Naive thymus-derived CD4-positive, alpha-beta T cell (primary cell): ENCODE measurements around the gene SLAIN2. TPM values are rescaled to one million over a fixed set of nuclear protein-coding genes. Genes with fewer than 3 reads are reported as not detected.
"Not testable (repeated sequence)": the region's sequence is repeated elsewhere in the genome, so short reads cannot be mapped to it uniquely, and the experiment has no call there.

Experiments used
- ATAC-seq: fragments of 150-1000 bp; cut with Tn5 transposase; 2 replicates; pipeline ENCODE4 v1.10.0; 2021; ENCODE audit warnings: mild to moderate bottlenecking, moderate library complexity
- CTCF ChIA-PET: fragments of 350-600 bp; sonication (Branson Sonifier 250); formaldehyde crosslinking; loops from one replicate; lab custom pipeline; 2021; ENCODE audit warnings: antibody characterized with exemption; lab: Charles Lee
- POLR2A ChIA-PET: fragments of 350-600 bp; sonication (Branson Sonifier 250); formaldehyde crosslinking; loops from one replicate; lab custom pipeline; 2021; ENCODE audit warnings: antibody characterized with exemption, inconsistent platforms; lab: Charles Lee
- DNase-seq, 9 donors: peaks; one replicate each; pipeline versions ENCODE4 v3.0.0 to v3.0.0-alpha.2; 2020 to 2022; ENCODE audit warnings: mixed read lengths in 1 of 9
- H3K27ac ChIP-seq: one replicate; pipeline ENCODE4 v1.7.0; 2013; ENCODE audit warnings: mild to moderate bottlenecking, low read depth, low read length, moderate library complexity
- H3K27me3 ChIP-seq, 2 donors: one replicate each; pipeline ENCODE4 v1.7.0; 2013; ENCODE audit warnings: low read length in 2 of 2, mild to moderate bottlenecking in 2 of 2, moderate library complexity in 2 of 2; ENCODE audit not compliant: control insufficient read depth in 2 of 2, insufficient read depth in 2 of 2
- H3K36me3 ChIP-seq, 3 experiments: 1 replicate in 2 of 3; 2 replicates in 1 of 3; pipeline ENCODE4 v1.7.0; 2013; ENCODE audit warnings: low read length in 3 of 3, mild to moderate bottlenecking in 3 of 3, moderate library complexity in 1 of 3; ENCODE audit not compliant: insufficient read depth in 3 of 3, control insufficient read depth in 2 of 3
- H3K4me1 ChIP-seq, 2 donors: one replicate each; pipeline ENCODE4 v1.7.0; 2013; ENCODE audit warnings: low read length in 2 of 2, mild to moderate bottlenecking in 2 of 2, moderate library complexity in 1 of 2; ENCODE audit not compliant: control insufficient read depth in 2 of 2, insufficient read depth in 2 of 2
- H3K4me3 ChIP-seq: 2 replicates; pipeline ENCODE4 v1.7.0; 2013; ENCODE audit warnings: mild to moderate bottlenecking, low read length
- H3K9me3 ChIP-seq, 3 experiments: 1 replicate in 2 of 3; 2 replicates in 1 of 3; pipeline ENCODE4 v1.7.0; 2013; ENCODE audit warnings: low read length in 3 of 3; ENCODE audit not compliant: control insufficient read depth in 2 of 3
- H3K27ac Mint-ChIP-seq, 9 donors: one replicate each; pipeline ENCODE4 v1.8.0; 2020 to 2022; ENCODE audit warnings: mixed read lengths in 9 of 9, mild to moderate bottlenecking in 8 of 9, moderate library complexity in 5 of 9, inconsistent platforms in 2 of 9
- H3K27me3 Mint-ChIP-seq, 5 donors: one replicate each; pipeline ENCODE4 v1.8.0; 2021 to 2022; ENCODE audit warnings: mixed read lengths in 5 of 5, mild to moderate bottlenecking in 1 of 5
- H3K36me3 Mint-ChIP-seq, 5 donors: one replicate each; pipeline ENCODE4 v1.8.0; 2020 to 2022; ENCODE audit warnings: mixed read lengths in 5 of 5, mild to moderate bottlenecking in 3 of 5, inconsistent platforms in 1 of 5
- H3K4me1 Mint-ChIP-seq, 7 donors: one replicate each; pipeline ENCODE4 v1.8.0; 2020 to 2022; ENCODE audit warnings: mixed read lengths in 7 of 7, mild to moderate bottlenecking in 3 of 7, inconsistent platforms in 1 of 7
- H3K4me3 Mint-ChIP-seq, 10 donors: one replicate each; pipeline ENCODE4 v1.8.0; 2020 to 2022; ENCODE audit warnings: mild to moderate bottlenecking in 10 of 10, mixed read lengths in 10 of 10, moderate library complexity in 6 of 10, inconsistent platforms in 2 of 10
- H3K9me3 Mint-ChIP-seq, 11 donors: one replicate each; pipeline ENCODE4 v1.8.0; 2020 to 2022; ENCODE audit warnings: mixed read lengths in 11 of 11, mild to moderate bottlenecking in 4 of 11, inconsistent platforms in 1 of 11, moderate library complexity in 1 of 11
- intact Hi-C, 2 donors: fragments of 100-400 bp; cut with micrococcal nuclease; formaldehyde crosslinking; loops; one replicate each; pipeline ENCODE4 v1.15.1; 2023
- polyA plus RNA-seq, 2 donors: library from polyadenylated mRNA; unstranded; fragments of 300-500 nt; fragmentation: Illumina TruSeq; gene quantifications; one replicate each; pipeline ENCODE4 v1.2.3, GENCODE V29; 2021
- total RNA-seq, 6 experiments: library from RNA in 5 of 6; stranded (reverse) in 5 of 6; gene quantifications; 1 replicate in 5 of 6; 2 replicates in 1 of 6; pipeline ENCODE4 v1.2.3 and lab custom pipeline; 2021 to 2026

The SLAIN2 gene
- total and polyA plus RNA-seq, 7 experiments from 2014 or later, result 17.8 to 87.5 (median 67.6) TPM

DNA sequence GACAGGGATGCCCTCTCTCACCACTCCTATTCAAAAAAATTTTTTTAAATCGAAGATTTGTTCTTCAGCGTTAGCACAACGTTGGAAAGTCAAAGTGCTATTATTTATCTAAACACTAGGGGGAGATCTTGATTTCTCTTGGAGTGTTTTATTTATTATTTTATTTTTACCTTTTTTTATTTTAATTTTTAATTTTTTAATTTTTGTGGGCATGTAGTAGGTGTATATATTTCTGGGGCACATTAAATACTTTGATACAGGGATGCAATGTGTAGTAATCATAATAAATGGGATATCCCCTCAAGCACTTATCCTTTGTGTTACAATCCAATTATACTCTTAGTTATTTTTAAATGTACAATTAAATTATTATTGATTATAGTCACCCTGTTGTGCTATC is 104.4 kb downstream of the SLAIN2 start:
- H3K36me3 Mint-ChIP-seq, result peaks cover 0 to 4% (median 0%) of the 10 kb centered on the region in 5 donors
- ChIA-PET CTCF (no interaction called here), POLR2A (no interaction called here)
- peak in 3 of 9 donors; percentile 6 to 9 (median 8) for DNase-seq
- no peak overlapping the region for H3K27ac Mint-ChIP-seq
- no peaks in the 10 kb centered on the region for H3K9me3 Mint-ChIP-seq
- H3K27ac ChIP-seq, result no peak overlapping the region
- H3K4me1 ChIP-seq, result no peaks in the 10 kb centered on the region
- no peak overlapping the region for H3K4me3 ChIP-seq
- peaks cover 2 to 11% (median 4%) of the 10 kb centered on the region in 5 donors for H3K27me3 Mint-ChIP-seq
- no peaks in the 10 kb centered on the region for H3K36me3 ChIP-seq
- no peaks in the 10 kb centered on the region for H3K9me3 ChIP-seq
- no peak overlapping the region for H3K4me3 Mint-ChIP-seq
- intact Hi-C loops, result loop anchor here (1.0 to 5.0 kb wide), 2 partner anchors 102 to 518 kb away; no protein-coding TSS in a partner anchor
- H3K4me1 Mint-ChIP-seq, result peaks cover 0 to 4% (median 0%) of the 10 kb centered on the region in 7 donors
- ATAC-seq, result no peak
- no peaks in the 10 kb centered on the region for H3K27me3 ChIP-seq

DNA sequence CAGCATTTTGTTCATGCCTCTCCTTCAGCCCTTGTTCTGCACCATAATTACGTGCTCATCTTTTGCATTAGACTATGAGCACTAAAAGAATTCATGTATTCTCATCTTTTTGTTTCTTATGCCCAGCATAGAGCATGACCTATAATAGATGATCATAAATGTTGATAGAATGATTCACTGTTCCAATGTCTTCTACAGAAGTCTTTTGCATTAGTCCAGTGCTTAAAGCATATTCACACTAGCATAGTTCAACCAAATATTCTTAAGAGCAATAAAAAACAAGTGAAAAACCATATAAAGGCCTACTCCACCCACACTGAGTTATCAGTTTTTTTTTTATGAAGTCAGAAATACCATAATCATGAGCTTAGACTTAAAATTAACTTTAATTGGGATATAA is 105.3 kb downstream of the SLAIN2 start:
- ChIA-PET CTCF (no interaction called here), POLR2A (no interaction called here)
- Histone ChIP-seq H3K4me1 (no peaks in the 10 kb centered on the region), H3K4me3 (no peak overlapping the region), H3K36me3 (no peaks in the 10 kb centered on the region), H3K27me3 (no peaks in the 10 kb centered on the region), H3K9me3 (no peaks in the 10 kb centered on the region), H3K27ac (no peak overlapping the region)
- ATAC-seq (no peak), DNase-seq (no peak)
- peaks cover 0 to 4% (median 0%) of the 10 kb centered on the region in 5 donors for H3K36me3 Mint-ChIP-seq
- no peaks in the 10 kb centered on the region for H3K4me1 Mint-ChIP-seq
- intact Hi-C loops, result loop anchor here in 1 of 2 donors (5.0 kb wide), 1 partner anchor 101 kb away; no protein-coding TSS in a partner anchor
- peaks cover 0 to 11% (median 3%) of the 10 kb centered on the region in 5 donors for H3K27me3 Mint-ChIP-seq
- no peak overlapping the region for H3K4me3 Mint-ChIP-seq
- no peak overlapping the region for H3K27ac Mint-ChIP-seq
- no peaks in the 10 kb centered on the region for H3K9me3 Mint-ChIP-seq

DNA sequence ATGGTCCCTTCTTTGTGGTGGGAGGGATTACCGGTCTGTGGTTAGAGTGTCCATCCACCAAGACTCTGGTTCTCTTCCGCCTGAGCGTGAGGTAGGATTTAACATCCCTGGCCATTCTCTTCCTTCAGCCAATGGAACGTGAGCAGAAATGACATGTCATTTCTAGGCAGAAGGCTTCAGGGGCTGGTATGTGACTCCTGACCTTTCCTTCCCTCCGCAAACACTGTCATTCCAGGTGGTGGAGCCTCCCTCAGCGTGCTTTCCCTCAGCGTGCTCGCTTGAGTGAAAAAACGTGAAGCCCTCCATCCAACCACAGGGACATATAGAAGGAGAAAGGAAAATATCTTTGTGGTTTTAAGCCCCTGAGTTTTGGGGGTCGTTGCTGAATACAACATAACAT is 107.8 kb downstream of the SLAIN2 start:
- no peak overlapping the region for H3K27ac ChIP-seq
- Mint-ChIP-seq H3K4me3 (no peak overlapping the region), H3K36me3 (peaks cover 0 to 4% (median 0%) of the 10 kb centered on the region in 5 donors), H3K9me3 (peaks cover 0 to 7% (median 0%) of the 10 kb centered on the region in 11 donors), H3K27ac (no peak overlapping the region), H3K4me1 (no peaks in the 10 kb centered on the region), H3K27me3 (peaks cover 3 to 14% (median 6%) of the 10 kb centered on the region in 5 donors)
- H3K4me3 ChIP-seq, result no peak overlapping the region
- no peaks in the 10 kb centered on the region for H3K36me3 ChIP-seq
- ChIA-PET CTCF (no interaction called here), POLR2A (no interaction called here)
- H3K4me1 ChIP-seq, result no peaks in the 10 kb centered on the region
- DNase-seq (no peak), ATAC-seq (no peak)
- intact Hi-C loops, result loop anchor here in 1 of 2 donors (5.0 kb wide), 1 partner anchor 98 kb away; no protein-coding TSS in a partner anchor
- no peaks in the 10 kb centered on the region for H3K27me3 ChIP-seq
- H3K9me3 ChIP-seq, result no peaks in the 10 kb centered on the region

DNA sequence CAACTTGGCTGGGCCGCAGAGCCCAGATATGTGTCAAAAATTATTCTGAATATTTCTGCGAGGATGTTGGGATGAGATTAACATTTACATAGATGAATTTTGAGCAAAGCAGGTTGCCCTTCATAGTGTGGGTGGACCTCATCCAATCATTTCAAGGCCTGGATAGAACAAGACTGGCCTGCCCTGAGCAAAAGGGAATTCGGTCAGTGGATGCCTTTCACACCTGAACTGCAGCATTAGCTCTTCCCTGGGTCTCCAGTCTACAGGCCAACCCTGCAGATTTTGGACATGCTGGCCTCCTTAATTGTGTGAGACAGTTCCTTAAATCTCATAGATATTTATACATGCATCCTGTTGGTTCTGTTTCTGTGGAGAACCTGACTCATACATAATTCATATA is 109.4 kb downstream of the SLAIN2 start:
- DNase-seq (no peak), ATAC-seq (no peak)
- ChIA-PET POLR2A (no interaction called here), CTCF (no interaction called here)
- Histone ChIP-seq H3K4me1 (no peaks in the 10 kb centered on the region), H3K36me3 (no peaks in the 10 kb centered on the region), H3K9me3 (no peaks in the 10 kb centered on the region), H3K4me3 (no peak overlapping the region), H3K27me3 (no peaks in the 10 kb centered on the region), H3K27ac (no peak overlapping the region)
- Mint-ChIP-seq H3K4me3 (no peak overlapping the region), H3K4me1 (no peaks in the 10 kb centered on the region), H3K9me3 (peaks cover 0 to 13% (median 3%) of the 10 kb centered on the region in 11 donors), H3K27me3 (peaks cover 5 to 14% (median 8%) of the 10 kb centered on the region in 5 donors), H3K36me3 (peaks cover 0 to 4% (median 0%) of the 10 kb centered on the region in 5 donors), H3K27ac (no peak overlapping the region)
- intact Hi-C loops, result no loop called here

DNA sequence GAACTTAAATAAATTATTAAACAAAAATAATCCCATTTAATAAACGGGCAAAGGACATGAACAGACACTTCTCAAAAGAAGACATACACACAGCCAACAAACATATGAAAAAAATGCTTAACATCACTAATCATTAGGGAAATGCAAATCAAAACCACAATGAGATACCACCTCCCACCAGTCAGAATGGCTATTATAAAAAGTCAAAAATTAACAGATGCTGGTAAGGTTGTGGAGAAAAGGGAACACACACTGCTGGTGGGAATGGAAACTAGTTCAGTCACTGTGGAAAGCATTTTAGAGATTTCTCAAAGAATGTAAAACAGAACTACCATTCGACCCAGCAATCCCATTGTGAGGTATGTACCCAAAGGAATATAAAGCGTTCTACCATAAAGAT is 110.3 kb downstream of the SLAIN2 start:
- H3K4me1 Mint-ChIP-seq, H3K27ac ChIP-seq, ATAC-seq, H3K36me3 ChIP-seq, H3K4me3 ChIP-seq, H3K9me3 ChIP-seq, H3K27ac Mint-ChIP-seq, POLR2A ChIA-PET, H3K4me3 Mint-ChIP-seq, H3K27me3 ChIP-seq, CTCF ChIA-PET, DNase-seq, H3K36me3 Mint-ChIP-seq, H3K4me1 ChIP-seq, intact Hi-C loops: not testable (repeated sequence)
- H3K27me3 Mint-ChIP-seq, result peaks cover 5 to 16% (median 9%) of the 10 kb centered on the region in 5 donors
- peaks cover 0 to 21% (median 10%) of the 10 kb centered on the region in 11 donors for H3K9me3 Mint-ChIP-seq

DNA sequence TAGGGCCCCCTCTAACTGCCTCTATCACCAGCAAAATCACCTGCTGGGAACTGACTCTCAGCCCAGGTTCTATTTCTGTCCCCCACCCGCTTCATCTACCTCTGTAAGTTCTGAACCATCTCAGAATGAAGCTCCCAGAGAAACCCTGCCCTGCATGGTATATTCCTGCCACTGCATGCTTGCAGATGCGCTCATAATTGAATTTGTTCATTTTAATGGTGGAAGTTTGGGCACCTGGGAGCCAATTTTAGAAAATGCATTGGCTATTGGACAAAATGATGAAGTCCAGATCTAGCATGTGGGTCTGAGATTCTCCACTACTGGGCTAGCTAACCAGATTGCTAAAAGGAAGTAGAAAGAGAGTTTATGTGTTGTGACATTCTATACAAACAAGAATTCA is 113.3 kb downstream of the SLAIN2 start:
- Mint-ChIP-seq H3K9me3 (peaks cover 0 to 36% (median 12%) of the 10 kb centered on the region in 11 donors), H3K4me1 (no peaks in the 10 kb centered on the region), H3K27me3 (peaks cover 0 to 24% (median 10%) of the 10 kb centered on the region in 5 donors), H3K36me3 (peaks cover 0 to 8% (median 3%) of the 10 kb centered on the region in 5 donors), H3K27ac (no peak overlapping the region), H3K4me3 (no peak overlapping the region)
- ChIA-PET CTCF (no interaction called here), POLR2A (no interaction called here)
- Histone ChIP-seq H3K9me3 (no peaks in the 10 kb centered on the region), H3K4me3 (no peak overlapping the region), H3K27me3 (no peaks in the 10 kb centered on the region), H3K27ac (no peak overlapping the region), H3K36me3 (no peaks in the 10 kb centered on the region), H3K4me1 (no peaks in the 10 kb centered on the region)
- DNase-seq (no peak), ATAC-seq (no peak)
- intact Hi-C loops, result no loop called here

DNA sequence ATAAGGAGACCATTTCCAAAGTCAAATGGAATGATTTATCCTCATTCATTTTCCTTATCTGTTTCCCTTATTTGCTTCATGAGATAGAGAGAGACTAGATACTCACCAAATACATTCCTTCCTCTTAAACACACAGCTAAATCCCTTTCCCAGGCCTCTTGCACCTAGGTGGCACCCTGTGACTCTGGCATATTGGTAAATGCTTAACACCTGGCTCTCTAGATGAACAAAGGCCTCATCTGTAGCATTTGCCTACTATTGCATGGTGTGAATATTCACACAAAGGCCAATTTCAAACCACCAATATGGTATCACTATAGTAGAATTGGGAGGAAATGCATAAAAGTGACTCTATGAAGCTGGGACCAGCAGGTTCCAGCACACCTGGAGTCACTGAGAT is 119.7 kb downstream of the SLAIN2 start:
- ChIA-PET POLR2A (no interaction called here), CTCF (no interaction called here)

More for the DNA sequence above, 119.7 kb downstream of the SLAIN2 start:
- H3K27ac ChIP-seq, result no peak overlapping the region
- intact Hi-C loops, result no loop called here
- no peaks in the 10 kb centered on the region for H3K4me1 Mint-ChIP-seq
- H3K4me1 ChIP-seq, result no peaks in the 10 kb centered on the region
- H3K36me3 ChIP-seq, result no peaks in the 10 kb centered on the region
- H3K27me3 Mint-ChIP-seq, result peaks cover 0 to 13% (median 0%) of the 10 kb centered on the region in 5 donors
- ATAC-seq (no peak), DNase-seq (no peak)
- H3K27me3 ChIP-seq, result no peaks in the 10 kb centered on the region
- H3K36me3 Mint-ChIP-seq, result peaks cover 0 to 5% (median 0%) of the 10 kb centered on the region in 5 donors
- H3K27ac Mint-ChIP-seq, result no peak overlapping the region
- no peak overlapping the region for H3K4me3 ChIP-seq
- peaks cover 0 to 30% (median 11%) of the 10 kb centered on the region in 11 donors for H3K9me3 Mint-ChIP-seq
- H3K9me3 ChIP-seq, result no peaks in the 10 kb centered on the region
- no peak overlapping the region for H3K4me3 Mint-ChIP-seq
